Effector memory CD8-positive, alpha-beta T cell (primary cell): ENCODE results near the gene GRAP2.

Experiments
- ATAC-seq: fragments of 150-1000 bp; cut with Tn5 transposase; replicated peaks from 2 replicates; pipeline ENCODE4 v1.10.0; 2021; ENCODE audit warnings: mild to moderate bottlenecking, moderate library complexity
- DNase-seq, 3 experiments: peaks; one replicate each; pipeline ENCODE4 v3.0.0; 2021
- H3K27ac Mint-ChIP-seq, 2 donors: one replicate each; pipeline ENCODE4 v1.8.0; 2022; ENCODE audit warnings: mild to moderate bottlenecking in 2 of 2, mixed read lengths in 2 of 2, moderate library complexity in 2 of 2
- H3K27me3 Mint-ChIP-seq, 2 donors: one replicate each; pipeline ENCODE4 v1.8.0; 2022; ENCODE audit warnings: mixed read lengths in 2 of 2
- H3K36me3 Mint-ChIP-seq: one replicate; pipeline ENCODE4 v1.8.0; 2022; ENCODE audit warnings: mild to moderate bottlenecking, moderate library complexity, mixed read lengths; ENCODE audit not compliant: insufficient read depth
- H3K4me1 Mint-ChIP-seq, 2 donors: one replicate each; pipeline ENCODE4 v1.8.0; 2022; ENCODE audit warnings: low read depth in 2 of 2, mixed read lengths in 2 of 2
- H3K4me3 Mint-ChIP-seq, 2 donors: one replicate each; pipeline ENCODE4 v1.8.0; 2022; ENCODE audit warnings: mild to moderate bottlenecking in 2 of 2, mixed read lengths in 2 of 2, moderate library complexity in 2 of 2
- H3K9me3 Mint-ChIP-seq, 2 donors: one replicate each; pipeline ENCODE4 v1.8.0; 2022; ENCODE audit warnings: mixed read lengths in 2 of 2

GRAP2 gene

DNA sequence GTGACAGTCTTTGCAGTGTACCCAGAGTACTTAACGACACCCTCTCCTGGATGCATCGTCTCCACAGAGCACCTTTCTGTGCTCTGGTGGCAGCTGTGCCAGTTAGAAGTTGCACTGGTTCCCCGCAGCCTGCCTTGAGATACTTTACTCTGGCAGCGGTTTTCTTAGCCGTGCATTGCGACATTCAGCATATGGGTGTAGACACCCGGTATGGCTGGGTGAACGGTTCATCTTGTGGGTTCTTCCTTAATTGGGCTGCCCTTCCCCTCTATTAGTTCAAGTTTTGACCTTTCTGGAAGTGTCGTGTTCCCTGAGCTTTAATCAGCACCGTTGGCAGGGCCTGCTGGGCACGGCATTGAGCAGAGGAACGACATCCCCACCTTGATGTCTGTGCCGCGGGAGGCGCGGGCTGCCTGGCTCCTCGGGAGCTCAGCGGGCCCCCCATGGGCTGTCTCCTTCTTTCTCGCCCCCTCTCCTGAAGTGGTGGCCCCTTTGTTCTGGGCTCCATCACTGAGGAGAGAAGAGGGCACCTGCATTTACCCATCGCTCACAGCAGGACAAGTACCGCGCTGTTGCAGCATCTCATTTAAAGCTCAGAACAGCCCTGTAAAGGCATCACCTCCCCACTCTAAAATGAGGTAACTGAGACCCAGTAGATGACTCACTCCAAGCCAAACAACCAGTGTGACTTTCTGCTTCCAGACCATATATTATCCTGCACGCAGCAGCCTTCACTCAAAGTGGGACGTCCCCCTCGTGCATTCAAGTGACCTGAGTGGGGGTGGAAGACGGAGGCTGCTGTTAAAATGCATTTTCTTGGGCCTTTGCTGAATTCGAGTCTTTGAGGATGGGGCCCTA lies 107.2 kb downstream of the GRAP2 start:
- no peak overlapping the region for H3K4me3 Mint-ChIP-seq

DNA sequence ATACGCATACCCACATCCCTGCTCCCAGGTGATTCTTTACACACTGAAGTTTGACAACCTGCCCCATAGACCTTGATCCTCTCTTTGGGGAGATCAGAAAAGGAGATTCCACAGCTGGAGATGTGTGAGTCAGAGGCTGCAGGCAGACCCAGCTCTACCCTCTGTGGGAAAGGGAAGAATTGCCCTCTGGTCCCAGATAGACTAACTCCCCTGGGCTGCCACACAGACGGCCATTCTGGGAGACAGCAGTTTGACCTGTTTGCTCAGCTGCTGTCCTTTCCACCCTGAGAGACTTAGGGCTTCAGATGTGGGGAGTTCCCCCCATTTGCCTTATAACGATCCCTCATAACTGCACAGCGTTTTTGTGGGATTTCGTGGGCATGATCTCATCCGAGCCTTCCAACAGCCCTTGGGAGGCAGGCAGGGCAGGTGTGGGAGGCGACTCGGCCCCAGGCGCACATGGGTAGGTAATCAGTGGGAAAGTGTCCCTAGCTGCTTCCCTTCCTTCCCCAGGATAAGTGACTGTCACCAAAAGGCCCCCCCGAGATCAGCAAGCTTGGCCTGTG lies 107.9 kb downstream of the GRAP2 start:
- ATAC-seq (no peak), DNase-seq (no peak)
- H3K27ac Mint-ChIP-seq = peak overlapping the region in 1 of 2 donors; percentile 55
- H3K4me1 Mint-ChIP-seq = peaks cover 0 to 6% of the 10 kb centered on the region in 2 donors
- no peaks in the 10 kb centered on the region for H3K9me3 Mint-ChIP-seq
- no peaks in the 10 kb centered on the region for H3K36me3 Mint-ChIP-seq
- peaks cover 54 to 85% of the 10 kb centered on the region in 2 donors for H3K27me3 Mint-ChIP-seq
- no peak overlapping the region for H3K4me3 Mint-ChIP-seq

More for the DNA sequence above, 107.2 kb downstream of the GRAP2 start:
- Mint-ChIP-seq H3K36me3 (no peaks in the 10 kb centered on the region), H3K4me1 (peaks cover 0 to 6% of the 10 kb centered on the region in 2 donors), H3K27me3 (peaks cover 51 to 80% of the 10 kb centered on the region in 2 donors), H3K9me3 (no peaks in the 10 kb centered on the region), H3K27ac (no peak overlapping the region)
- no peak for ATAC-seq
- no peak for DNase-seq

DNA sequence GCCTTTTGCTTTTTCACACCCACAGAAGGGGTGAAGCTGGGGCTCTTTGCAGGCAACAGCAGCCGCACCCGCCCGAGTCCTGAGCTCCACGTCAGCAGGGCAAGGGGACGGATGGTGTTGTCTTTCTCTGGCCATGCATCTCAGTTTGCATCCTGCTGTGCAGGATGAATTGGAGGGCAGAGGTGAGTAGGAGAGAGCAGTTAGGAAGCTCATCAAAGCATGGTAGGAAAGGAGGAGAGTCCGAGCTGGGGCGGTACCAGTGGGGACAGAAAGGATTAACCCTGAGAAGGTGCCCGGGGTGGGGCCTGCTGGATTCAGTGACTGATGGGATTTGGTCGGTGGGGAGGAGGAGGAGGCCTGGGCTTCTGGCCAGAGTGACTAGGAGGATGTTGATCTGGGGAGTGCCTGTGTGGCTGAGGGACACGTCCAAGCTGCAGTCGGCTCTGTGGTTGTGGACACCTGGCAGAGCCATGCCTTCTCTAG lies 108.4 kb downstream of the GRAP2 start:
- Mint-ChIP-seq H3K27me3 (peaks cover 54 to 85% of the 10 kb centered on the region in 2 donors), H3K9me3 (no peaks in the 10 kb centered on the region), H3K4me3 (no peak overlapping the region), H3K27ac (peak overlapping the region in 1 of 2 donors; percentile 55), H3K36me3 (no peaks in the 10 kb centered on the region), H3K4me1 (peaks cover 0 to 6% of the 10 kb centered on the region in 2 donors)
- ATAC-seq (no peak), DNase-seq (no peak)

DNA sequence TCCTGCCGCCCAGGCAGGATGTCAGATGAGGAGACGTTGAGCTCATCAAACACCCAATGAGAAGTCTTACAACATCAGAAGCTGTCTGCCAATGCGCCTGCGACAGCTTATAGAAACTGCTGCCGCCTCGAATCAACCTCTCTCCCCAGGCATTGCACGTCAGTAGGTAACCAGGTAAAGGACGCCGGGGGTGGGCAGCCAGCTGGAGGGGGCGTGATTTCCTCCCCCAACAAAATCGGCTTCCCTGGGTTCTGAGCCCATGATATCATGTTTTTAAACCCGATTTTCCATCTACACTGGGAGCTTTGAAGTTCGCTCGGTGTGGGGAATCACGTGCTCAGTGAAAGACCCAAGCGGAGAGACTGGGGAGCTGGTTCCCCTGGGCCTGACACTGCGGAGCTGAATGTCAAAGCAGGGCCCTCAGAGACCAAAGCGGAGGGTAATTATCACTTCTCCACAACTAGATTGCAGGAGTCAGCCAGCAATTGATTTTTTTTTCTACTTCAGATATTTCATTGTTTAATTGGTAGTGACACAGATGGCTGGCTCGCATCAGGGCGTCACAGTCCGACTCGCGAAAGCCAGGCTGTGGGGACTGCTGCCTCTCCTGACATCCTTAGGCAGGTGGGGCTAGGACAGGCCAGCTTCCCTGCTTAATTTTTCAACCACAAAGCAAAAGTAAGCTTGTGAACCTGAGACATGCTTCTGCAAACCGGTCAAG lies 109.2 kb downstream of the GRAP2 start:
- Mint-ChIP-seq H3K9me3 (no peaks in the 10 kb centered on the region), H3K27me3 (peaks cover 49 to 78% of the 10 kb centered on the region in 2 donors), H3K27ac (no peak overlapping the region), H3K36me3 (no peaks in the 10 kb centered on the region), H3K4me3 (no peak overlapping the region), H3K4me1 (peaks cover 0 to 6% of the 10 kb centered on the region in 2 donors)
- no peak for DNase-seq
- ATAC-seq = no peak

DNA sequence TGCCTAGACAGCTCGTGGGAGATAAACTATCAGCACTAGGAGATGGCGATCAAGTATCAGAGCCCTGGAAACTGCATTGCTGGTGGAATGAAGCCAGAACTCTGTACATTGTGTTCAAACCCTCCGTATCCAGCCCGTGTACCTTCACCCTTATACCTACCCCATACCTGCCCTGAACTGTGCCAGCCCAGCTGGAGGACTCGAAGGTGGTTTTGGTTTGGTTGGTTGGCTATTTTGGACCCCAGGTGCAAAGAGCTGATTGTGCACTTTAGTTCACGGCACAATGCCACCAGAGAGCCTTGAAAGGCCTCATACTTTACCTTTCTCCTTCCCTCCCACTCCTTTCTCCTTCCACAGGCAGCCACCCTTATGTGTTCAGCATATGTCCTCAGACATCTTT lies 109.9 kb downstream of the GRAP2 start:
- peaks cover 0 to 6% of the 10 kb centered on the region in 2 donors for H3K4me1 Mint-ChIP-seq
- DNase-seq (no peak), ATAC-seq (no peak)
- H3K4me3 Mint-ChIP-seq = no peak overlapping the region
- H3K27me3 Mint-ChIP-seq = peaks cover 48 to 79% of the 10 kb centered on the region in 2 donors
- H3K9me3 Mint-ChIP-seq = no peaks in the 10 kb centered on the region
- no peak overlapping the region for H3K27ac Mint-ChIP-seq
- no peaks in the 10 kb centered on the region for H3K36me3 Mint-ChIP-seq

DNA sequence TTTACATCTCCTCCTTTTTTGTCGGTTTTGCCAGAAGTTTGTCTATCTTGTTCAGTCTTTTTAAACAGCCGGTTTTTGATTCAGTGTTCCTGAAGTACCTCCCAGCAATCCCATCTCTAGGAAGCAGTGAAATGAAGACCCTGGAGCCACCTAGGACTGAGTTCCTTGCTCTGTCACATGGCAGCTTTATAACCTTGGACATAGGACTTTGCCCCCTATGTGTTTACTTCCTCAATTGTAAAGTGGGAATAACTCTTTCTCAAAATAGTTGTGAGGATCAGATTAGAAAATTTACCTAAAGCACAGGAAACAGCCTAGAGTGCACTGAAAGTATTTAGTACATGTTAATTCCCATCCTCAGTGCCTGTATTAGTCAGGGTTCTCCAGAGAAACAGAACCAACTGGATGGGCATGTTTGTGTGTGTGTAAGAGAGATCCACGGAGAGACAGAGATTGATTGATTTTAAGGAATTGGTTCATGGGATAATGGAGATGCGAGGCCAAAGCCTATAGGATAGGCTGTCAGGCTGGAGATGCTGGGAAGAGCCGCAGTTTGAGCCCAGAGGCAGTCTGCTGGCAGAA lies 113.9 kb downstream of the GRAP2 start:
- Mint-ChIP-seq H3K9me3 (no peaks in the 10 kb centered on the region), H3K4me1 (no peaks in the 10 kb centered on the region), H3K36me3 (peaks cover 6% of the 10 kb centered on the region), H3K4me3 (no peak overlapping the region), H3K27ac (no peak overlapping the region), H3K27me3 (peaks cover 25 to 53% of the 10 kb centered on the region in 2 donors)
- DNase-seq (no peak), ATAC-seq (no peak)

DNA sequence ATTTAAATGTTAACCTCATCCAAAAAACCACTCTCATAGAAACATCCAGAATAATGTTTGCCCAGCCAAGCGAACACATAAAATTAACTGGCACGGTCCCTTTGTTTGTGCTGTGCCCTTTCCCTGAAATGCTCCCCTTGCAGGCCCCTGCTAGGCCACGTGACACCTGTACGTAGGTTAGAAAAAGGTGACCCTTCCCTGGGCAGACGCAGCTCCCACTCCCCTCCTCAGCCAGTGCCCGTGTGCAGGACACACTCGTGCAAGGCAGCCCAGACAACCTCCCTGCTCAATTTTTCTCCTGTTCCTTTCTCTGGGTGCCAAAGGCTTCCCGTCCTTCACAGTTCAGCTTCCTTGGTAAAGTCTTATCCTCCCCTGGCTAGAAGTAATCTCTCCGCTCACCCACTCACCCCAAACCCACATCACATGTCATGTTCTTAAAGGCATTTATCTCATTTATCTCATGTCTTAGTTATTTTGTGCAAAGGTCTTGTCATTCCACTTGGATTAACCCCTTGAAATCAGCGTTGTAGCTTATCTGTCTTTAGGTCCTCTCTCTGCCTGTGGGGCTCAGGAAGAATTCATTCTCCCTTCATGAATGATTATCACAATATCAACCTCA lies 114.6 kb downstream of the GRAP2 start:
- ATAC-seq (no peak), DNase-seq (no peak)
- peaks cover 6% of the 10 kb centered on the region for H3K36me3 Mint-ChIP-seq
- H3K27ac Mint-ChIP-seq = no peak overlapping the region
- H3K4me1 Mint-ChIP-seq = no peaks in the 10 kb centered on the region
- H3K9me3 Mint-ChIP-seq = no peaks in the 10 kb centered on the region
- no peak overlapping the region for H3K4me3 Mint-ChIP-seq
- H3K27me3 Mint-ChIP-seq = peaks cover 19 to 46% of the 10 kb centered on the region in 2 donors

DNA sequence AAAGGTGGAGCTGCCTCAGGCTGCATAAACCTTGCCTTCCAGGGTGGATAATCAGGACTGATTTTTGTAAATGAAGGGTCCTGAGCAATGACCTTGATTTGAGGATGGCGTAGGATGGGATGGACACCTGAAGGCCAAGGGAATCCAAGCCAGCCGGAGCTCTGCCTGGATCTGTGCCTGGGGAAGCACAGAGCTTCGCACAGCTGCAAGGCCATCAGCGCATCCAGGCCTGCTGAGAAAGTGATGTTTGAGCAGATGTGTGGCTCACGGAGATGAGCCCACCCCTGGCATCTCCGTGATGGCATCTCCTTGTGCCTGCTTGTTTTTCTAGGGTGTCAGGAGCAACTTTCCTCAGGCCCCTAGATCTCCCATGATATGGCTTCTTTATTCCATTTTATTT lies 117.2 kb downstream of the GRAP2 start:
- peaks cover 6% of the 10 kb centered on the region for H3K36me3 Mint-ChIP-seq
- ATAC-seq = no peak
- no peak overlapping the region for H3K27ac Mint-ChIP-seq

DNA sequence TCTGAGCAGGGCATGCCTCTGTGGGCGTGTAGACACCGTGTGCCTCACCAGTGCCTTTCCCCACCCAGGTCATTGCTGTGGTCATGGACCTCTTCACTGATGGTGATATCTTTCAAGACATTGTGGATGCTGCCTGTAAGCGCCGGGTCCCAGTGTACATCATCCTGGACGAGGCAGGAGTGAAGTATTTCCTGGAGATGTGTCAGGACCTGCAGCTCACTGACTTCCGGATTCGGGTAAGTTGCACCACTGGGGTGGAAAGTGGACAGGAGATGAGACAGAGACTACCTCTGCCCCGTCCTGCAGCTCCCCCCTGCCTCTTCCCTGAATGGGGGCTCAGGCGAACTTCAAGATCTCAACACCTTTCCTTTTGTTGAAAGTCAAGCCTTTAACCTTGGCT lies 118.2 kb downstream of the GRAP2 start:
- H3K36me3 Mint-ChIP-seq = peaks cover 6% of the 10 kb centered on the region
- H3K4me3 Mint-ChIP-seq = no peak overlapping the region
- H3K27ac Mint-ChIP-seq = no peak overlapping the region
- DNase-seq = no peak
- H3K27me3 Mint-ChIP-seq = peaks cover 0 to 17% of the 10 kb centered on the region in 2 donors
- H3K9me3 Mint-ChIP-seq = no peaks in the 10 kb centered on the region
- ATAC-seq = no peak
- no peaks in the 10 kb centered on the region for H3K4me1 Mint-ChIP-seq

More for the DNA sequence above, 117.2 kb downstream of the GRAP2 start:
- H3K4me3 Mint-ChIP-seq = no peak overlapping the region
- peaks cover 3 to 22% of the 10 kb centered on the region in 2 donors for H3K27me3 Mint-ChIP-seq
- H3K9me3 Mint-ChIP-seq = no peaks in the 10 kb centered on the region
- H3K4me1 Mint-ChIP-seq = no peaks in the 10 kb centered on the region
- no peak for DNase-seq

DNA sequence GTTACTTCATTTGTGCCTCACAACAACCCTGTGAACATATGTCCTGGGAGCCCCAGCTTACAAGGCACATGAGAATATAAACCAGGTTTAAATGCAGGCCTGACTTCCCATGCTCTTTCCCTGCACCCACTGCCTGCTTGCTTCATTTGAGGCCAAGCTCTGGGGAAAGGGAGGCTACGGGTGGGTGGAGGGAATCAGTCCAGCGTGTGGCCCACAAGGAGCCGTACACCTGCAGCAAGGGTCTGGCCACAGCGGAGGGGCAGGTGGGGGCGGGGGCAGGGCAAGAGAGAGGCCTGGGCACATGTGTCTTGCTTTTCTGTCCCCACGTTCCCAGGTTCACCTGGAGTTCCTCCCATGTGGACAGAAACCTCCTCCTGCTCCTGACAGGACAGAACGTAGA lies 120.1 kb downstream of the GRAP2 start:
- H3K4me3 Mint-ChIP-seq = no peak overlapping the region
- DNase-seq (no peak), ATAC-seq (no peak)
- H3K27ac Mint-ChIP-seq = no peak overlapping the region
- H3K27me3 Mint-ChIP-seq = peaks cover 0 to 10% of the 10 kb centered on the region in 2 donors
- no peaks in the 10 kb centered on the region for H3K9me3 Mint-ChIP-seq
- no peaks in the 10 kb centered on the region for H3K4me1 Mint-ChIP-seq
- H3K36me3 Mint-ChIP-seq = peaks cover 6% of the 10 kb centered on the region

DNA sequence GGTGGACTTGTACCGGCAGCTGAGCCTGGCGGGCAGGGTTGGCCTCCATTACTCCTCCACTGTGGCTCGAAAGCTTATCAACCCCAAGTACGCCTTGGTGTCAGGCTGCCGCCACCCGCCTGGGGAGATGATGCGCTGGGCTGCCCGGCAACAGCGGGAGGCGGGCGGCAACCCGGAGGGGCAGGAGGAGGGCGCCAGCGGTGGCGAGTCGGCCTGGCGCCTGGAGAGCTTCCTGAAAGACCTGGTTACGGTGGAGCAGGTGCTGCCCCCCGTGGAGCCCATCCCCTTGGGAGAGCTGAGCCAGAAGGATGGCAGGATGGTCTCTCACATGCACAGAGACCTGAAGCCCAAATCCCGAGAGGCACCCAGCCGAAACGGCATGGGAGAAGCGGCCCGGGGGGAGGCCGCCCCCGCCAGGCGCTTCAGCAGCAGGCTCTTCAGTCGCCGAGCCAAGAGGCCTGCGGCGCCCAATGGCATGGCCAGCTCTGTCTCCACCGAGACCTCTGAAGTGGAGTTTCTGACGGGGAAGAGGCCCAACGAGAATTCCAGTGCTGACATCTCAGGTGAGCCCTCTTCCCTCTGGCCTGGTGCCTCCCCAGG lies 120.6 kb downstream of the GRAP2 start:
- no peaks in the 10 kb centered on the region for H3K4me1 Mint-ChIP-seq
- DNase-seq = no peak
- no peak overlapping the region for H3K27ac Mint-ChIP-seq
- peaks cover 6% of the 10 kb centered on the region for H3K36me3 Mint-ChIP-seq
- H3K27me3 Mint-ChIP-seq = peaks cover 0 to 9% of the 10 kb centered on the region in 2 donors
- ATAC-seq = no peak
- H3K4me3 Mint-ChIP-seq = no peak overlapping the region
- no peaks in the 10 kb centered on the region for H3K9me3 Mint-ChIP-seq

DNA sequence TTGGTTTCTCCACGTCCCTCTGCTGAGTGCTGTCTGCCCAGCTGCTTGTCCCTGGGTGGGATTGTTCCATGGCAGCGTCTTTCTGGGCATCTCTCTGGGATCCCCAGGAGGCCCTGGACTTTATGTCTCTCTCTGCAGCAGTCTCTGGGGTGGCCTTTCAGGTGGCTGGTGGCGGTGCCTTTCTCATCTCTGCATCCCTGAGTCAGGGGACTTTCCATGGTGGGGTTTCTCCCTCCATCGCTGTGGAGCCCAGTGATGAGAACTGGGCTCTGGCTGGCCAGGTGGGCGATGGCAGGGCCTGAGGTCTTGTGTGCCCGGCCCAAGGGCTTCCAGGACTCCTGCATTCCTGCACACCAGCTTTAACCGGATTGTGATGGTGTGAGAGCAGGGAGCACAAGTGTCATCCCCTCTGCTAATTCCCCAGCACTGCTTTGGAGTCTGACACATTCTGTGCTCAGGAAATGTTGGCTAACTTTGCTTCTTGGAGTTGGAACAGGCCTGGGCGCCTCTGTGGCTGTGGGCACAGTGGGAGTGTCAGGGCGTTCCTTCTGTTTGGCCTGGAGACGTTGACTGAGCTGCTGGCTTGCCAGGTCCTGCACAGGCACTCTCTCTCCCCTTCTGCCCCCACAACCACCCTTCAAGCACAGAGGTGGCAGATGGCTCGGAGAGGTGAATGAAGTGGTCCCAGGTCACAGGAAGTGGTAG lies 121.8 kb downstream of the GRAP2 start:
- Mint-ChIP-seq H3K4me3 (no peak overlapping the region), H3K4me1 (no peaks in the 10 kb centered on the region), H3K36me3 (peaks cover 6% of the 10 kb centered on the region), H3K9me3 (no peaks in the 10 kb centered on the region), H3K27me3 (peaks cover 0 to 9% of the 10 kb centered on the region in 2 donors), H3K27ac (no peak overlapping the region)
- DNase-seq = no peak
- no peak for ATAC-seq
